HepG2 (cell line): ENCODE data around the gene FXR2. TPM values are rescaled to one million over a fixed set of nuclear protein-coding genes. Genes with fewer than 3 reads are reported as not detected.

Experiments
- CBX2 ChIP-seq, 2 experiments: fragments of 200-600 bp in 1 of 2; sonication (generic); formaldehyde crosslinking in 1 of 2; IDR thresholded peaks; 2 replicates each; pipeline versions ENCODE4 v1.7.0 to v1.8.1; 2018 to 2022; ENCODE audit warnings: low read depth in 2 of 2, low read length in 1 of 2, mild to moderate bottlenecking in 1 of 2, missing genetic modification reagents in 1 of 2
- HCFC1 ChIP-seq: fragments of 150-350 bp; IDR thresholded peaks from 2 replicates; pipeline ENCODE4 v1.6.1; 2014; ENCODE audit warnings: low read depth, low read length
- HOMEZ ChIP-seq: IDR thresholded peaks from 2 replicates; pipeline ENCODE4 v1.6.1; 2016; ENCODE audit warnings: low read depth
- JUN ChIP-seq: sonication (generic); formaldehyde crosslinking; IDR thresholded peaks from 2 replicates; pipeline ENCODE4 v1.4.0; 2020; ENCODE audit warnings: mild to moderate bottlenecking, missing genetic modification reagents
- MBNL3 ChIP-seq: fragments of 250-450 bp; sonication (Bioruptor Pico); conservative IDR thresholded peaks from 2 replicates; pipeline ENCODE4 v1.8.0; 2022; ENCODE audit warnings: mild to moderate bottlenecking, inconsistent platforms
- PRDM10 ChIP-seq: sonication (generic); formaldehyde crosslinking; IDR thresholded peaks from 2 replicates; pipeline ENCODE4 v1.4.0; 2020; ENCODE audit warnings: low read depth, missing genetic modification reagents
- XRCC5 ChIP-seq: fragments of 200-400 bp; formaldehyde crosslinking; optimal IDR thresholded peaks from 2 replicates; pipeline ENCODE3; 2017; ENCODE audit warnings: mild to moderate bottlenecking, low read length
- ZBTB2 ChIP-seq: sonication (generic); formaldehyde crosslinking; IDR thresholded peaks from 2 replicates; pipeline ENCODE4 v1.8.0; 2022; ENCODE audit warnings: low read depth, missing genetic modification reagents
- ZMYM2 ChIP-seq: sonication (generic); formaldehyde crosslinking; IDR thresholded peaks from 2 replicates; pipeline ENCODE4 v1.8.0; 2022; ENCODE audit warnings: mild to moderate bottlenecking, missing genetic modification reagents
- ZNF124 ChIP-seq: sonication (generic); formaldehyde crosslinking; IDR thresholded peaks from 2 replicates; pipeline ENCODE4 v1.4.0; 2020; ENCODE audit warnings: missing genetic modification reagents
- ZNF207 ChIP-seq: fragments of 450-650 bp; IDR thresholded peaks from 2 replicates; pipeline ENCODE4 v1.6.1; 2016; ENCODE audit warnings: antibody characterized with exemption, borderline replicate concordance
- ZNF281 ChIP-seq: sonication (generic); formaldehyde crosslinking; IDR thresholded peaks from 2 replicates; pipeline ENCODE4 v1.4.0; 2020; ENCODE audit warnings: missing genetic modification reagents, borderline replicate concordance
- ZNF484 ChIP-seq: sonication (generic); formaldehyde crosslinking; IDR thresholded peaks from 2 replicates; pipeline ENCODE4 v1.5.1; 2020; ENCODE audit warnings: mild to moderate bottlenecking, low read depth, missing genetic modification reagents, borderline replicate concordance
- ZNF557 ChIP-seq: sonication (generic); formaldehyde crosslinking; IDR thresholded peaks from 2 replicates; pipeline ENCODE4 v1.4.0; 2020; ENCODE audit warnings: missing genetic modification reagents
- ZNF639 ChIP-seq: conservative IDR thresholded peaks from 2 replicates; pipeline ENCODE4 v1.6.1; 2018; ENCODE audit warnings: missing genetic modification reagents
- polyA plus RNA-seq, 8 experiments: library from polyadenylated mRNA; depleted of rRNA in 3 of 8; stranded (reverse) in 7 of 8; unstranded in 1 of 8; fragments of >200 nt; fragmentation: Illumina TruSeq in 4 of 8; extraction: Trizol in 4 of 8; gene quantifications; 2 replicates each; pipeline versions ENCODE4 v1.2.1 to v1.2.3, GENCODE V29; 2011 to 2016; ENCODE audit warnings: low read depth in 4 of 8, missing spikeins in 1 of 8, mixed read lengths in 1 of 8; ENCODE audit not compliant: insufficient read depth in 1 of 8
- total RNA-seq, 5 experiments: library from RNA; depleted of rRNA; stranded (reverse); fragments of >200 nt; fragmentation: Illumina TruSeq; extraction: Trizol; gene quantifications; 2 replicates each; pipeline ENCODE4 v1.2.3, GENCODE V29; 2016; ENCODE audit warnings: low read depth in 1 of 5

FXR2 gene
- total and polyA plus RNA-seq, 2 of the 13 experiments (the other 11 are each of a cell fraction or from before 2014, with no cell fraction given), result 20.9 to 24.4 TPM

- peak; percentile 72; the same call in 1 of the 2 replicates for TF ChIP-seq ZBTB2 (CRISPR knock-in tag)
- TF ChIP-seq JUN (CRISPR knock-in tag), result no peak
- TF ChIP-seq PRDM10, result peak; percentile 68; the same call in 1 of the 2 replicates
- no peak for TF ChIP-seq XRCC5
- TF ChIP-seq ZNF207, result no peak
- TF ChIP-seq CBX2 (IDR thresholded peaks at IDR 0.05; ENCODE audit: low read depth, low read length), result no peak
- TF ChIP-seq CBX2 (CRISPR knock-in tag; IDR thresholded peaks at IDR 0.05; ENCODE audit: low read depth), result no peak
- TF ChIP-seq ZNF484 (CRISPR knock-in tag), result no peak
- TF ChIP-seq MBNL3, result no peak
- peak; percentile 69; the same call in 1 of the 2 replicates for TF ChIP-seq ZNF557 (CRISPR knock-in tag)
- TF ChIP-seq ZNF124 (CRISPR knock-in tag), result no peak; the same call in 1 of the 2 replicates
- no peak for TF ChIP-seq ZNF281 (CRISPR knock-in tag)
- TF ChIP-seq HOMEZ, result no peak
- TF ChIP-seq ZNF639 (CRISPR knock-in tag), result peak; percentile 57; the same call in 1 of the 2 replicates
- TF ChIP-seq ZMYM2 (CRISPR knock-in tag), result peak; percentile 44; the same call in 1 of the 2 replicates
- TF ChIP-seq HCFC1, result no peak; the same call in 1 of the 2 replicates
These were observed 35.5 kb downstream of the FXR2 start, which contains the start of gene CD68 (continued) for GRCh38 chr17:7579001-7579833.
